ENCODE results near the gene GPC6.

GRCh38 chr13:93786846-93787489, 560.4 kb downstream of the GPC6 start:
- TF ChIP-seq CTCF (IDR thresholded peaks at IDR 0.05) (no peak), POLR2A (IDR thresholded peaks at IDR 0.05) (no peak)

Data from uterus (tissue), 2 donors.